ENCODE measurements around the gene TRMU. TPM values are rescaled to one million over a fixed set of nuclear protein-coding genes. Genes with fewer than 3 reads are reported as not detected.

Gene TRMU
- total RNA-seq, 1 donor from 2014 or later: 71.8 TPM

- peaks cover 7% of the 10 kb centered on the region for H3K36me3 Mint-ChIP-seq (ENCODE audit: insufficient read depth)
These were observed 16.2 kb upstream of the TRMU start for GRCh38 chr22:46319319-46319718.

GRCh38 chr22:46320166-46320710 is 15.3 kb upstream of the TRMU start:
- Mint-ChIP-seq H3K27me3 (no peaks in the 10 kb centered on the region), H3K36me3 (ENCODE audit: insufficient read depth) (peaks cover 7% of the 10 kb centered on the region), H3K4me1 (ENCODE audit: low read depth) (no peaks in the 10 kb centered on the region), H3K4me3 (ENCODE audit: low read depth) (no peak overlapping the region), H3K9me3 (ENCODE audit: low read depth) (no peaks in the 10 kb centered on the region), H3K27ac (no peak overlapping the region)
- TF ChIP-seq CTCF (IDR thresholded peaks at IDR 0.05; ENCODE audit: unreplicated experiment): no peak
- DNase-seq (ENCODE audit: low spot score, unreplicated experiment): no peak

More at GRCh38 chr22:46319319-46319718, 16.2 kb upstream of the TRMU start:
- H3K9me3 Mint-ChIP-seq (ENCODE audit: low read depth): no peaks in the 10 kb centered on the region
- no peak overlapping the region for H3K4me3 Mint-ChIP-seq (ENCODE audit: low read depth)
- DNase-seq (ENCODE audit: low spot score, unreplicated experiment): no peak
- TF ChIP-seq CTCF (IDR thresholded peaks at IDR 0.05; ENCODE audit: unreplicated experiment): no peak
- H3K27me3 Mint-ChIP-seq: no peaks in the 10 kb centered on the region
- no peak overlapping the region for H3K27ac Mint-ChIP-seq
- no peaks in the 10 kb centered on the region for H3K4me1 Mint-ChIP-seq (ENCODE audit: low read depth)

- no peaks in the 10 kb centered on the region for H3K27me3 Mint-ChIP-seq
- H3K9me3 Mint-ChIP-seq (ENCODE audit: low read depth): no peaks in the 10 kb centered on the region
- TF ChIP-seq CTCF (IDR thresholded peaks at IDR 0.05; ENCODE audit: unreplicated experiment): no peak
- H3K36me3 Mint-ChIP-seq (ENCODE audit: insufficient read depth): peaks cover 7% of the 10 kb centered on the region
- no peak for DNase-seq (ENCODE audit: low spot score, unreplicated experiment)
- no peaks in the 10 kb centered on the region for H3K4me1 Mint-ChIP-seq (ENCODE audit: low read depth)
- H3K27ac Mint-ChIP-seq: no peak overlapping the region
- H3K4me3 Mint-ChIP-seq (ENCODE audit: low read depth): no peak overlapping the region
These were observed 14.7 kb upstream of the TRMU start for GRCh38 chr22:46320716-46321386.

- TF ChIP-seq CTCF (IDR thresholded peaks at IDR 0.05; ENCODE audit: unreplicated experiment): no peak
- DNase-seq (ENCODE audit: low spot score, unreplicated experiment): no peak
- peaks cover 10% of the 10 kb centered on the region for H3K36me3 Mint-ChIP-seq (ENCODE audit: insufficient read depth)
- no peak overlapping the region for H3K27ac Mint-ChIP-seq
- no peaks in the 10 kb centered on the region for H3K4me1 Mint-ChIP-seq (ENCODE audit: low read depth)
- H3K27me3 Mint-ChIP-seq: no peaks in the 10 kb centered on the region
- no peak overlapping the region for H3K4me3 Mint-ChIP-seq (ENCODE audit: low read depth)
- H3K9me3 Mint-ChIP-seq (ENCODE audit: low read depth): no peaks in the 10 kb centered on the region
These were observed 12.8 kb upstream of the TRMU start for GRCh38 chr22:46322711-46323110.

- no peak overlapping the region for H3K27ac Mint-ChIP-seq
- no peak for TF ChIP-seq CTCF (IDR thresholded peaks at IDR 0.05; ENCODE audit: unreplicated experiment)
These were observed 12.4 kb upstream of the TRMU start for GRCh38 chr22:46323162-46323561.

More at GRCh38 chr22:46323162-46323561, 12.4 kb upstream of the TRMU start:
- no peak overlapping the region for H3K4me3 Mint-ChIP-seq (ENCODE audit: low read depth)
- H3K9me3 Mint-ChIP-seq (ENCODE audit: low read depth): no peaks in the 10 kb centered on the region
- no peak for DNase-seq (ENCODE audit: low spot score, unreplicated experiment)
- peaks cover 10% of the 10 kb centered on the region for H3K36me3 Mint-ChIP-seq (ENCODE audit: insufficient read depth)
- H3K4me1 Mint-ChIP-seq (ENCODE audit: low read depth): no peaks in the 10 kb centered on the region
- H3K27me3 Mint-ChIP-seq: no peaks in the 10 kb centered on the region
